Liver (tissue), 9 donors: ENCODE measurements around the gene ITLN2. TPM values are rescaled to one million over a fixed set of nuclear protein-coding genes. Genes with fewer than 3 reads are reported as not detected.
"Not testable (repeated sequence)": the region's sequence is repeated elsewhere in the genome, so short reads cannot be mapped to it uniquely, and the experiment has no call there.

Experiments used
- DNase-seq: peaks from one replicate; pipeline ENCODE4 v3.0.0-alpha.2; 2017; ENCODE audit warnings: low spot score
- H3K27ac ChIP-seq, 2 donors: one replicate each; pipeline ENCODE4 v1.7.0; 2013; ENCODE audit warnings: inconsistent platforms in 2 of 2, low read length in 2 of 2, control low read depth in 1 of 2, low read depth in 1 of 2, mild to moderate bottlenecking in 1 of 2
- H3K27me3 ChIP-seq, 4 donors: one replicate each; pipeline versions ENCODE4 v1.6.1 to v1.7.0; 2013; ENCODE audit warnings: low read length in 3 of 4, inconsistent platforms in 1 of 4, mild to moderate bottlenecking in 1 of 4, moderate library complexity in 1 of 4; ENCODE audit not compliant: control insufficient read depth in 4 of 4, insufficient read depth in 4 of 4
- H3K36me3 ChIP-seq, 4 donors: one replicate each; pipeline versions ENCODE4 v1.6.1 to v1.7.0; 2013; ENCODE audit warnings: low read length in 3 of 4, mild to moderate bottlenecking in 3 of 4, low read depth in 1 of 4, moderate library complexity in 1 of 4; ENCODE audit not compliant: control insufficient read depth in 4 of 4, insufficient read depth in 3 of 4
- H3K4me1 ChIP-seq, 4 donors: one replicate each; pipeline versions ENCODE4 v1.6.1 to v1.7.0; 2013; ENCODE audit warnings: low read length in 3 of 4, mild to moderate bottlenecking in 3 of 4, moderate library complexity in 1 of 4; ENCODE audit not compliant: control insufficient read depth in 4 of 4, insufficient read depth in 4 of 4
- H3K4me3 ChIP-seq, 3 donors: one replicate each; pipeline versions ENCODE4 v1.6.1 to v1.7.0; 2013; ENCODE audit warnings: low read length in 3 of 3, control low read depth in 1 of 3, low read depth in 1 of 3, mild to moderate bottlenecking in 1 of 3
- H3K9ac ChIP-seq, 2 donors: one replicate each; pipeline ENCODE4 v1.7.0; 2013; ENCODE audit warnings: low read length in 2 of 2, mild to moderate bottlenecking in 2 of 2, moderate library complexity in 2 of 2, control low read depth in 1 of 2, low read depth in 1 of 2
- H3K9me3 ChIP-seq, 4 donors: one replicate each; pipeline versions ENCODE4 v1.6.1 to v1.7.0; 2013; ENCODE audit warnings: low read length in 3 of 4; ENCODE audit not compliant: control insufficient read depth in 4 of 4
- CTCF ChIP-seq: fragments of 150-350 bp; IDR thresholded peaks from 2 replicates; pipeline ENCODE4 v1.5.1; 2017; ENCODE audit warnings: improper control_type of control experiment, low read depth, low read length; ENCODE audit not compliant: missing input control
- FOXA1 ChIP-seq: IDR thresholded peaks from 2 replicates; pipeline ENCODE4 v1.6.1; 2016; ENCODE audit warnings: antibody characterized with exemption
- FOXA2 ChIP-seq: IDR thresholded peaks from 2 replicates; pipeline ENCODE4 v1.6.1; 2016; ENCODE audit warnings: antibody characterized with exemption
- GABPA ChIP-seq, 2 donors: IDR thresholded peaks in 1 of 2; conservative IDR thresholded peaks in 1 of 2; 2 replicates each; pipeline ENCODE4 v1.6.1; 2016; ENCODE audit warnings: antibody characterized with exemption in 2 of 2, mild to moderate bottlenecking in 1 of 2, moderate library complexity in 1 of 2
- HNF4A ChIP-seq, 2 donors: conservative IDR thresholded peaks; 2 replicates each; pipeline ENCODE4 v1.6.1; 2016; ENCODE audit warnings: antibody characterized with exemption in 2 of 2, mild to moderate bottlenecking in 2 of 2
- HNF4G ChIP-seq: IDR thresholded peaks from 2 replicates; pipeline ENCODE4 v1.6.1; 2016; ENCODE audit warnings: antibody characterized with exemption
- JUND ChIP-seq, 2 donors: IDR thresholded peaks; 2 replicates each; pipeline ENCODE4 v1.6.1; 2016; ENCODE audit warnings: antibody characterized with exemption in 2 of 2
- MAX ChIP-seq: IDR thresholded peaks from 2 replicates; pipeline ENCODE4 v1.6.1; 2016; ENCODE audit warnings: antibody characterized with exemption
- NR2F2 ChIP-seq: IDR thresholded peaks from 2 replicates; pipeline ENCODE4 v1.6.1; 2016; ENCODE audit warnings: antibody characterized with exemption
- RAD21 ChIP-seq, 2 donors: IDR thresholded peaks; 2 replicates each; pipeline ENCODE4 v1.6.1; 2016; ENCODE audit warnings: antibody characterized with exemption in 2 of 2, mild to moderate bottlenecking in 2 of 2
- REST ChIP-seq: IDR thresholded peaks from 2 replicates; pipeline ENCODE4 v1.6.1; 2016; ENCODE audit warnings: antibody characterized with exemption, mild to moderate bottlenecking
- RXRA ChIP-seq, 2 donors: IDR thresholded peaks; 2 replicates each; pipeline ENCODE4 v1.6.1; 2017 to 2018; ENCODE audit warnings: antibody characterized with exemption in 2 of 2, mild to moderate bottlenecking in 1 of 2
- SP1 ChIP-seq: IDR thresholded peaks from 2 replicates; pipeline ENCODE4 v1.6.1; 2018; ENCODE audit warnings: antibody characterized with exemption, mild to moderate bottlenecking
- YY1 ChIP-seq: IDR thresholded peaks from 2 replicates; pipeline ENCODE4 v1.6.1; 2016; ENCODE audit warnings: antibody characterized with exemption, mild to moderate bottlenecking
- ZBTB33 ChIP-seq: IDR thresholded peaks from 2 replicates; pipeline ENCODE4 v1.6.1; 2016; ENCODE audit warnings: antibody characterized with exemption
- WGBS: extraction: QIAGEN DNeasy Blood & Tissue Kit; methylation state at CpG from one replicate; pipeline ENCODE4 v1.1.7; 2013; 5-methylcytosine and 5-hydroxymethylcytosine counted together
- polyA plus RNA-seq, 2 donors: library from polyadenylated mRNA; stranded (reverse) in 1 of 2; unstranded in 1 of 2; fragments of 200-250 nt in 1 of 2; fragments of >200 nt in 1 of 2; fragmentation: Nextera tagmentation in 1 of 2; extraction: Ambion mirVana in 1 of 2; gene quantifications; one replicate each; pipeline versions ENCODE4 v1.2.1 to v1.2.3, GENCODE V29; 2013 to 2015
- total RNA-seq, 2 donors: library from RNA; depleted of rRNA; stranded (reverse); fragments of >200 nt; gene quantifications; one replicate each; pipeline ENCODE4 v1.2.3, GENCODE V29; 2014
- donor health status: healthy.
- donor health status: healthy.
- donor health status: healthy.
- donor health status: healthy.
- donor health status: healthy.

Gene ITLN2
- total and polyA plus RNA-seq, 4 donors: 0.12 to 0.50 TPM; not detected in 2

GRCh38 chr1:160905617-160905989 is 49.0 kb downstream of the ITLN2 start:
- TF ChIP-seq NR2F2: no peak
- no peak for TF ChIP-seq REST
- H3K27ac ChIP-seq: no peak overlapping the region
- WGBS: 87% methylated on average over 4 of the region's 4 CpGs

GRCh38 chr1:160904783-160905616 is 49.6 kb downstream of the ITLN2 start:
- H3K27ac ChIP-seq: no peak overlapping the region
- no peak overlapping the region for H3K4me3 ChIP-seq
- 80% methylated on average over 8 of the region's 8 CpGs for WGBS

More at GRCh38 chr1:160905617-160905989, 49.0 kb downstream of the ITLN2 start:
- H3K9me3 ChIP-seq: no peaks in the 10 kb centered on the region
- no peaks in the 10 kb centered on the region for H3K27me3 ChIP-seq
- H3K36me3 ChIP-seq: no peaks in the 10 kb centered on the region
- no peak for DNase-seq
- no peak overlapping the region for H3K4me3 ChIP-seq
- H3K9ac ChIP-seq: no peak overlapping the region
- H3K4me1 ChIP-seq: no peaks in the 10 kb centered on the region

GRCh38 chr1:160902251-160902650 is 52.4 kb downstream of the ITLN2 start:
- WGBS: 78% methylated on average over 1 of the region's 1 CpG
- H3K36me3 ChIP-seq, H3K27me3 ChIP-seq, H3K4me3 ChIP-seq, H3K9ac ChIP-seq, H3K4me1 ChIP-seq, H3K27ac ChIP-seq, H3K9me3 ChIP-seq, DNase-seq: not testable (repeated sequence)

More at GRCh38 chr1:160904783-160905616, 49.6 kb downstream of the ITLN2 start:
- Histone ChIP-seq H3K27me3 (no peaks in the 10 kb centered on the region), H3K4me1 (no peaks in the 10 kb centered on the region), H3K9me3 (no peaks in the 10 kb centered on the region), H3K9ac (no peak overlapping the region), H3K36me3 (no peaks in the 10 kb centered on the region)
- TF ChIP-seq NR2F2 (peak; percentile 69), YY1 (no peak)
- no peak for DNase-seq

- no peak overlapping the region for H3K4me3 ChIP-seq
- no peak overlapping the region for H3K9ac ChIP-seq
- no peaks in the 10 kb centered on the region for H3K9me3 ChIP-seq
- H3K27ac ChIP-seq: no peak overlapping the region
- 87% methylated on average over 2 of the region's 2 CpGs for WGBS
- no peak for DNase-seq
- H3K27me3 ChIP-seq: no peaks in the 10 kb centered on the region
- no peaks in the 10 kb centered on the region for H3K36me3 ChIP-seq
- H3K4me1 ChIP-seq: no peaks in the 10 kb centered on the region
- TF ChIP-seq JUND (IDR thresholded peaks at IDR 0.05) (no peak), ZBTB33 (no peak), FOXA2 (no peak), RAD21 (IDR thresholded peaks at IDR 0.05) (no peak), SP1 (no peak), MAX (no peak), HNF4G (no peak), HNF4A (conservative IDR thresholded peaks at IDR 0.05) (no peak), CTCF (no peak), RXRA (IDR thresholded peaks at IDR 0.05) (no peak), YY1 (no peak), FOXA1 (no peak), NR2F2 (no peak), GABPA (IDR thresholded peaks at IDR 0.05 in 1 of 2, conservative IDR thresholded peaks at IDR 0.05 in 1 of 2) (no peak)
Measured at GRCh38 chr1:160901768-160902167, 52.8 kb downstream of the ITLN2 start.
